GM18505 (cell line): Measurements from ENCODE around the gene PLA2G4D.
"Not testable (repeated sequence)": the region's sequence is repeated elsewhere in the genome, so short reads cannot be mapped to it uniquely, and the experiment has no call there.

ENCODE experiments used
- ATAC-seq: cut with Tn5 transposase; IDR thresholded peaks from one replicate; pipeline ENCODE4 v1.9.1; 2021; ENCODE audit not compliant: unreplicated experiment
- POLR2A ChIP-seq: IDR thresholded peaks from 4 replicates; pipeline ENCODE4 v1.6.1; 2011; ENCODE audit warnings: borderline replicate concordance; ENCODE audit not compliant: insufficient read depth, insufficient read length; ENCODE audit errors: extremely low read depth

PLA2G4D gene

GRCh38 chr15:42111924-42112323, 17.6 kb upstream of the PLA2G4D start:
- TF ChIP-seq POLR2A, result no peak
- ATAC-seq, result no peak

GRCh38 chr15:42110367-42110766, 16.0 kb upstream of the PLA2G4D start:
- no peak for ATAC-seq
- no peak for TF ChIP-seq POLR2A

DNA sequence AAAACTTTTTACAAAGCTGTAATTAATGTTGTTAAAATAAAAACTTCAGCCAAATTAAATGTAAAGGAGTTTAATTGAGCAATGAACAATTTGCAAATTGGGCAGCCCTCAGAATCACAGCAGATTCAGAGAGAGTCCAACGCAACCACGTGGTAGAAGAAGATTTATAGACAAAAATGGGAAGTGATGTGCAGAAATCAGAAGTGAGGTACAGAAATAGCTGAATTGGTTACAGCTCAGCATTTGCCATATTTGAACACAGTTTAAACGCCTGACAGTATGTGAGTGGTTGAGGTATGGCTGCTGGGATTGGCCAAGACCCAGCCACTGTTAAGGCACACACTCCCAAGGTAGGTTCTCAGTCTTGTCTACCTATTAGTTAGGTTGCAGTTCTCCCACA, 14.4 kb upstream of the PLA2G4D start:
- TF ChIP-seq POLR2A, result no peak
- no peak for ATAC-seq

- ATAC-seq, result no peak
- TF ChIP-seq POLR2A, result no peak
Observed at GRCh38 chr15:42108189-42108588, 13.8 kb upstream of the PLA2G4D start.

DNA sequence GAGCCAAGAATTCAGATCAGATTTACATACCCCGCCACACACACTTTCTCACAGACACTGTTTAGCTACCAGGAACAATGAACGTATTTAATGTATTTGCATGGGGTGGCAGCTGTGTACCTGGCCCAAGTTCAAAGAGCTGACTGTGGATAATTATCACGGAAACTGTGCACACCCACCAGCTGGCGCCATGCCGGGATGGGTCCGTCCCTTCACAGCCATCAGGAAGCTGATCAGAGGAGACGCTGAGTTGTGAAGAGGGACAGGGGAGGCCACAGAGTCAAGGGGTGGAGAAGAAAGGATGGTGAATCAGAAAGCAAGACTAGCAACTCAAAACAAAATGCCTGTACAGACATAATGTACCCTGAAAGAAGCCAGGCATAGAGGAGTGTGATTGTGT, 13.1 kb upstream of the PLA2G4D start:
- no peak for ATAC-seq
- TF ChIP-seq POLR2A, result no peak

GRCh38 chr15:42106288-42106687, 11.9 kb upstream of the PLA2G4D start:
- ATAC-seq, result no peak
- TF ChIP-seq POLR2A, result no peak

DNA sequence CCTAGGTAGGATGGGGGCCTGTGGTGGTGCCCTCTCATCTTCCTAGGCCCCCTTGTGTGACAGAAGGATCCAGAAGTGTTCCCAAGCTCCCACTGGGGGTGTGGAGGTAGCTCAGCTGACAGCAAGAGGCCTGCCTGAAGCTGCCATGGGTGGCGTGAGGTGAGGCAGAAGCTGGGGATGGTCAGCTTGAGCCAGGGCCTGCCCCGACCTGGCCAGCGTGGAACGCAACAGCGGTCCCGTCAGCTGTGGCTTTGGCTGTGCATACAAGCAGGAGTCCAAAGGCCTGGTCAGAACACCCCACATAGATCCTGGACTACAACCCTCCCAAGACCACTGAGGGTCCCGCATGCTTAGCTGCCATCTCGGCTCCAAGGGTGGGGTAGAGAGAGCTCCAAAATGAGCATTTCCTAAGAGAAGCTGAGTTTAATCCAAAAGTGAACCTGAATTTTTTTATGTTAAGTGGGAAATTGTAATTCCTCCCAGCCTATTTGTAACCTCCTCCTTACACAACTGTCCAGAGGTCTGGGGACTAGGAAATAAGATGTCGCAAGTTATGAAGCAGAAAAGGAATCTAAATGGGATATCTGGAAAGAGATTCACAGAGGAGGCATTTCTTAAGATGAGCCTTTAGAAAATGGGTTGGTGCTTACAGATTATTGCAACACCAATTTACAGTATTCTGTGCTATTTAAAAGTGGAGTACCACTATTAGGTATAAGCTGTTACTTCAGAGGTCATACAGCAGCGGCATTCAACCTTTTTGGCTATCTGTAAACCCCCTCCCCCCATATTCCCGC, 9.9 kb upstream of the PLA2G4D start:
- no peak for TF ChIP-seq POLR2A
- no peak for ATAC-seq

GRCh38 chr15:42102646-42103235, 8.4 kb upstream of the PLA2G4D start:
- no peak for ATAC-seq
- no peak for TF ChIP-seq POLR2A

DNA sequence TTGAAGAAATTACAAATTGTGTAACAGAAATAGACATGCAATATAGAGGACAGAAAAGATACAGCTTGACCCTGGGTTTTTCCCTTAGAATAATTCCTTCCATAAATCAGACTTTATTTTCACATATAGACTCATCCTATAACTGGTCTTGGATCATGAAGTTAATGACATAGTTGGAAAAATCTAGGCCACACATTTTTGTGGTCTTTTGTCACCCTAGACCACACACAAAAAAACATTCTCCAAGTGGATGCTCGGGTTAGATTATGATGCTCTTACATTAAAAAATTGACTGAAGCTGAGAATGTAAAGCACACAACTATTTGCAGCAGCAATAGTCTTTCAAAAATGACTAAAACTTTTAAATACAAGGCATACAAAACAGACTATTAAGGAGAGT, 7.5 kb upstream of the PLA2G4D start:
- TF ChIP-seq POLR2A, result no peak
- ATAC-seq, result no peak

- no peak for TF ChIP-seq POLR2A
- ATAC-seq, result no peak
Observed at GRCh38 chr15:42100021-42100800, 5.8 kb upstream of the PLA2G4D start.

DNA sequence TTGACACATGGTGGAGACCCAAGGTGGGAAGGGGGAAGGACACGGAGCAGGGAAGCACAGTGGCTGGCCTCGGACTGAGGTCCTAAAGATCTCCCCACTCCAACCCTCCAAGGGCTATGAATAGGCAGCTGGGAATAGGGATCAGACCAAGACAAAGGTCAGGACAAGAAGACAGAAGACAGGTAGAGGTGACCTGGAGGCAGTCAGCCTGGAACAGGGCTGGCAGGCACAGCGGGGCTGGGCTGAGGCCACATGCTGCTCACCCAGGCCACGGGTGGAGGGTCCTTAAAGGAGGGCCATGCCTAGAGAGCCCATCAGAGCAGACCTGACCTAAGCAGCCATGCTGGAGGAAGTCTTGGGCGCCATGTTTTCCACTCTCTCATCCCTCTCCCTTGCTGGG, 2.7 kb upstream of the PLA2G4D start:
- ATAC-seq, result no peak
- TF ChIP-seq POLR2A, result no peak

DNA sequence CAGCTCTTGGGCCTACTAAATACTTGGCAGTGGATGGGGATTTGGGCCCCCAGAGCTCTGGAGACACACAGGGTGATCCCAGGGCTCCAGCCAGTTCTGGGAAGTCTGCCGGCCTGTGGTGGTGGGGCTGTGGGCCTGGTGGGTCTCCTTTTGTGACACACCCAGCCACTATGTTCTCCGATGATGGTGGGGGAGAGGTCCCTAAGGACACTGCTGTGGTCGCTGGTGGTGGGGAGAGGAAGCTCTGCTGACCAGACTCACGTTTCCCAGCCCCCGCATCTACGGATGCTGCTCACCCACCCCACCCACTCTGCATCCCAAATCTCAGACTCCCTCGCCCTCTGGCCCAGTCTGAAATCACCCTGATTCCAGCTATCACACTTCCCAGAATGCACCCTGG, 396 bp downstream of the PLA2G4D start:
- no peak for ATAC-seq
- TF ChIP-seq POLR2A, result no peak

- TF ChIP-seq POLR2A, result no peak
- no peak for ATAC-seq
Observed at GRCh38 chr15:42092398-42093318, 1.7 kb downstream of the PLA2G4D start.

- not testable (repeated sequence) for ATAC-seq
Observed at GRCh38 chr15:42091753-42092397, 2.5 kb downstream of the PLA2G4D start.
